Skin epidermis (tissue), 12 donors: ENCODE results near the gene CUX1.

Experiments used
- H3K27ac ChIP-seq, 21 experiments: fragments of 200-600 bp; sonication (generic) in 11 of 21; one replicate each; pipeline ENCODE4 v1.5.0; 2020; ENCODE audit warnings: mild to moderate bottlenecking in 3 of 21, inconsistent platforms in 2 of 21, moderate library complexity in 2 of 21
- H3K4me3 ChIP-seq, 7 experiments: fragments of 200-600 bp; sonication (generic) in 2 of 7; one replicate each; pipeline ENCODE4 v1.5.0; 2020; ENCODE audit warnings: inconsistent platforms in 2 of 7, mild to moderate bottlenecking in 2 of 7, moderate library complexity in 1 of 7

CUX1 gene

GRCh38 chr7:101961811-101962210 lies 144.4 kb downstream of the CUX1 start:
- H3K4me3 ChIP-seq = no peak overlapping the region
- H3K27ac ChIP-seq = no peak overlapping the region

GRCh38 chr7:101963693-101964092 lies 146.3 kb downstream of the CUX1 start:
- Histone ChIP-seq H3K27ac (no peak overlapping the region), H3K4me3 (no peak overlapping the region)

GRCh38 chr7:101964680-101965452 lies 147.4 kb downstream of the CUX1 start:
- no peak overlapping the region for H3K4me3 ChIP-seq
- H3K27ac ChIP-seq = no peak overlapping the region

- Histone ChIP-seq H3K4me3 (no peak overlapping the region), H3K27ac (no peak overlapping the region)
These were observed 151.5 kb downstream of the CUX1 start for GRCh38 chr7:101968720-101969466.

- no peak overlapping the region for H3K4me3 ChIP-seq
- H3K27ac ChIP-seq = no peak overlapping the region
These were observed 152.7 kb downstream of the CUX1 start for GRCh38 chr7:101969997-101970585.

- Histone ChIP-seq H3K4me3 (no peak overlapping the region), H3K27ac (no peak overlapping the region)
These were observed 153.4 kb downstream of the CUX1 start for GRCh38 chr7:101970801-101971200.

GRCh38 chr7:101971457-101971856 lies 154.0 kb downstream of the CUX1 start:
- H3K4me3 ChIP-seq = no peak overlapping the region
- no peak overlapping the region for H3K27ac ChIP-seq

GRCh38 chr7:101972627-101973026 lies 155.2 kb downstream of the CUX1 start:
- Histone ChIP-seq H3K27ac (no peak overlapping the region), H3K4me3 (no peak overlapping the region)

- no peak overlapping the region for H3K27ac ChIP-seq
- no peak overlapping the region for H3K4me3 ChIP-seq
These were observed 155.7 kb downstream of the CUX1 start for GRCh38 chr7:101973130-101973529.

- Histone ChIP-seq H3K27ac (no peak overlapping the region), H3K4me3 (no peak overlapping the region)
These were observed 157.0 kb downstream of the CUX1 start for GRCh38 chr7:101974393-101974792.

GRCh38 chr7:101975046-101975445 lies 157.6 kb downstream of the CUX1 start:
- Histone ChIP-seq H3K4me3 (no peak overlapping the region), H3K27ac (no peak overlapping the region)

- H3K27ac ChIP-seq = no peak overlapping the region
- no peak overlapping the region for H3K4me3 ChIP-seq
These were observed 159.0 kb downstream of the CUX1 start for GRCh38 chr7:101976411-101976810.

- H3K4me3 ChIP-seq = no peak overlapping the region
- H3K27ac ChIP-seq = no peak overlapping the region
These were observed 159.8 kb downstream of the CUX1 start for GRCh38 chr7:101977249-101977648.

GRCh38 chr7:101978683-101979082 lies 161.3 kb downstream of the CUX1 start:
- H3K4me3 ChIP-seq = no peak overlapping the region
- H3K27ac ChIP-seq = no peak overlapping the region

- no peak overlapping the region for H3K4me3 ChIP-seq
- H3K27ac ChIP-seq = no peak overlapping the region
These were observed 165.9 kb downstream of the CUX1 start for GRCh38 chr7:101983147-101983811.

- Histone ChIP-seq H3K4me3 (no peak overlapping the region), H3K27ac (no peak overlapping the region)
These were observed 166.9 kb downstream of the CUX1 start for GRCh38 chr7:101984133-101984879.

- H3K4me3 ChIP-seq = no peak overlapping the region
- no peak overlapping the region for H3K27ac ChIP-seq
These were observed 167.9 kb downstream of the CUX1 start for GRCh38 chr7:101985057-101985902.

- no peak overlapping the region for H3K4me3 ChIP-seq
- H3K27ac ChIP-seq = peak overlapping the region in 1 of 21 experiments; percentile 25
These were observed 168.7 kb downstream of the CUX1 start for GRCh38 chr7:101985903-101986734.
